Fibroblast of skin of left quadriceps (primary cell): ENCODE results near the gene DNAJA4.
"Not testable (repeated sequence)": the region's sequence is repeated elsewhere in the genome, so short reads cannot be mapped to it uniquely, and the experiment has no call there.

Experiments used
- DNase-seq, 2 experiments: peaks; one replicate each; pipeline ENCODE4 v3.0.0-alpha.2; 2013; ENCODE audit warnings: low read depth in 2 of 2

DNAJA4 gene

DNA sequence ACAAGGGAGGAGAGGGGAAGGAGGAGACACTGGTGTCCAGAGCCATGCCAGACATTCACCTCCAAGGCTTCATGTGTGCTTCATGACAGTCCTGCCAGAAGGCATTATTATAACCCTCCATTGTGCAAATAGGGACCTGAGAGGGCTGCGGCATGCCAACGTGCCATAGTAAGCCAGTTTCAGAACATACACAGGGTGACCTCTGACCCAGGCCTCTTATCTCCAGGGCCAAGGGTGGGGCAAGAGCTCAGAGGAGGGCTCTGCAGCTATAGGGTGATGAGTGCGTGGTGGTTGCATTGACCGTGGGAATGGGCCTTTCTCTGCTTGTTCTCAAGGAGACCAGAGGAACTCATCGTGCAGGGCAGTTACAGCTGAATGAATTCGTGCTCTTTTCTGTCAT lies 20.3 kb upstream of the DNAJA4 start:
- DNase-seq: no peak

DNA sequence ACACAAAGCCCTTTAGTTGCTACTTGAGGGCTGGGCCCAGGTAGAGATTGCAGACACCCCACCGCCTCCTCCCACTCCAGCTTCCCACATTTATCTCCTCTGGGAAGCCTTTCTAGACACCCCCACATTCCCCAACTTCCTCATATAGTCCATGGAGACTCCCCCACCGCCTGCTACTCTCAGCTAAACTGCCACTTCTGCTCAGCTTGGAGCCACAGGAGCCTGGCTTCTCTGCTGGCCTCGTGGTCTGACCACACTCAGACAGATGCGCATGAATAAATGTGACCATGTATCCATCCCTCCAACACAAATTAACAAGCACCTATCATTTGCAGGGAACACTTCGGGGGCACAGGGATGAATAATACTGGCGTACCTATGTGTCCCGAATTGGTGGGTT lies 19.5 kb upstream of the DNAJA4 start:
- DNase-seq: no peak

DNA sequence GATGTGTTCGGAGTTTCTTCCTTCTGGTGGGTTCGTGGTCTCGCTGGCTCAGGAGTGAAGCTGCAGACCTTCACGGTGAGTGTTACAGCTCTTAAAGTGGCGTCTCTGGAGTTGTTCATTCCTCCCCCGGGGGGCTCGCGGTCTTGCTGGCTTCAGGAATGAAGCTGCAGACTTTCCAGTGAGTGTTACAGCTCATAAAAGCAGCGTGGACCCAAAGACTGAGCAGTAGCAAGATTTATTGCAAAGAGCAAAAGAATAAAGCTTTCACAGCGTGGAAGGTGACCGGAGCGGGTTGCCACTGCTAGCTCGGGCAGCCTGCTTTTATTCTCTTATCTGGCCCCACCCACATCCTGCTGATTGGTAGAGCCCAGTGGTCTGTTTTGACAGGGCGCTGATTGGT lies 19.0 kb upstream of the DNAJA4 start:
- not testable (repeated sequence) for DNase-seq

- DNase-seq: not testable (repeated sequence)
These were observed 18.3 kb upstream of the DNAJA4 start for GRCh38 chr15:78245976-78246620.

GRCh38 chr15:78247911-78248310 lies 16.5 kb upstream of the DNAJA4 start:
- no peak for DNase-seq

DNA sequence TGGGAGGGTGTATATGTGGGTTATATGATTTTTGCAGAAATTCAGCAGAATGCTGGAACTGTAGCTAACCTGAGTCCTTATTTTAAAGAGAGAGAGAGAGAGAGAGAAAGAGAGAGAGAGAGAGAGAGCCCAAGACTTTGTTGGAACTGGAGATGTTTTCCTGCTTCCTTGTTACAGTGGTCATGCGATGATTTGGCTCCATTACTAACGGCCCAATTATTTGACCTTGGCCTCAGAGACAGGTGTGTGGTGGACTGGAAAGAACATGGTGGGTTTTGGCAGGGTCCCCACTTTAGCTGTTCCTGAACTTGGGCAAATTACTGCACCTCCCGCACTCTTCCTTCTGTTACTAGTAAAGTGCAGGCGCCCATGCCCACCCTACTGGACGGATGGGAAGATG lies 15.2 kb upstream of the DNAJA4 start:
- no peak for DNase-seq

- no peak for DNase-seq
These were observed 13.2 kb upstream of the DNAJA4 start for GRCh38 chr15:78251136-78251535.

DNA sequence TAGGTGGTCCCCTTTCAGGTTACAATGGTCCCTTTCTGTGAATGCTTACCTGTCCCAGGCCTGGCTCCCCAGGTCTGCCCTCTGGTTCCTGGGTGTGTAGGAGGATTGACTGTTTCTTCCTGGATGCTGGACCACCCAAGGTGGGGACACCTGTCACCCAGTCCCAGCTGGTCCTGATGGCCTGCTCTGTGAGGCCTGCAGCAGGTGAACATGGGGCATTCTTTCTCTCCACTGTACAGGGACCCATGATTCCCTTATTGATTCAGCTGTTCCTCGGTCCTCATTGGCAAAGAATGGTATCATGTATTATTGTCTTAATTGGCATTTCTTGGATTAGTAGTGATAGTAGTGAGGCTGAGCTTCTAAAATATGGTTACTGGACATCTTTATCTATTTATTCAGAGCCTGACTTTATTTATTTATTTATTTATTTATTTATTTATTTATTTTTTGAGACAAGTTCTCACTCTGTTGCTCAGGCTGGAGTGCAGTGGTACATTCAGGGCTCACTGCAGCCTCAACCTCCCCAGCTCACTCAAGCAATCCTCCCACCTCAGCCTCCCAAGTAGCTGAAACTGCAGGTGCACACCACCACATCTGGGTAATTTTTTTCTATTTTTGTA lies 8.8 kb upstream of the DNAJA4 start:
- DNase-seq: no peak

DNA sequence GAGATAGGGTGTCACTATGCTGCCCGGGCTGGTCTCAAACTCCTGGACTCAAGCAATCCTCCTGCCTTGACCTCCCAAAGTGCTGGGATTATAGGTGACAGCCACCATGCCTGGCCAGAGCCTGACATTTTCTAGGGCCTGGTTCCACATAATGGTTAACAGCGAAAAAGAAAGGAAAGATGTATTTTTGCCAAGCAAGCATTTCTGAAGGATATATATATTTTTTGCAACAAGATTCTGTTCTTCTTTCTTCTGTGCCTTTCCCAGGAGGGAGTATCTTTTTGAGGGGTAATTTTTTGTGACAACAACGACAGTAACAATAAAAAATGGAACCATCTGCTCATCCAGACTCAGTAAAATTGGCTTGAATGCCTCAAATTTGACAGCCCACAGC lies 8.3 kb upstream of the DNAJA4 start:
- DNase-seq: no peak

GRCh38 chr15:78257681-78258080 lies 6.7 kb upstream of the DNAJA4 start:
- DNase-seq: no peak

- DNase-seq: no peak
These were observed 5.1 kb upstream of the DNAJA4 start for GRCh38 chr15:78259232-78259631.

- DNase-seq: no peak
These were observed 3.9 kb upstream of the DNAJA4 start for GRCh38 chr15:78260489-78260888.

DNA sequence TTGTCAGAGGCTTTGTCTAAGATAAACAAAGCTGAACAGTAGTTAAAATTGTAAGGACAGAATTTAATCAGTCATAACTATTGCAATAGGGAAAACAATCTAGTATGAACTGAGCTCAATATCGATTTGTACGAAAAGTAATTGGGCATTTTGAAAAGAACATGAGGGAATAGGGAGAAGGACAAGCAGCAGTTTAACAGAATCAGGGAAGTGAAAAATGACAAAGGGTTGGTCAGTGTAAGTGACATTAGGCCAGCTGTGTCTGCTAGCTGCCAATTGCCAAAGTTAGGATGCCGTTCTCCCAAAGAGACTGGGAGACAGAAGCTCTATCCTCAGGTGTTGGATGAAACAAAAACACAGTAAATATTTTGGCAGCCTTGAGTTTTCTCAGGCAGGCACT lies 3.3 kb upstream of the DNAJA4 start:
- no peak for DNase-seq

- no peak for DNase-seq
These were observed 996 bp upstream of the DNAJA4 start for GRCh38 chr15:78263351-78263781.

DNA sequence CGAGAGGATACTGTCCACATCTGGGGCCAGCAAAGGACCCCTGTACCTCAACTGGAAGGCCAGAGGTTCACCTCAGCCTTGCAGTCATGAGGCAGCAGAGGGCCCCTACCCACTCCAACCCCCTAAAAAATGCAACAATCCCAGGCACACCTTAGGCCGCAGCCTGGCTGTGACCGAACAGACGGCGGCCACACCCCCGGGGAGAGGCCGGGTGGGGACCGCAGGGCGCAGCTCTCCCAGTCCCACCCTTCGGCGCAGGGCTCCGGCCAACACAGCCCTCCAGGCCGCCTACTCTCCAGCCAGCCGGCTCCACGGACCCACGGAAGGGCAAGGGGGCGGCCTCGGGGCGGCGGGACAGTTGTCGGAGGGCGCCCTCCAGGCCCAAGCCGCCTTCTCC lies 457 bp upstream of the DNAJA4 start:
- no peak for DNase-seq

- DNase-seq: no peak
These were observed 737 bp downstream of the DNAJA4 start for GRCh38 chr15:78265137-78265460.

DNA sequence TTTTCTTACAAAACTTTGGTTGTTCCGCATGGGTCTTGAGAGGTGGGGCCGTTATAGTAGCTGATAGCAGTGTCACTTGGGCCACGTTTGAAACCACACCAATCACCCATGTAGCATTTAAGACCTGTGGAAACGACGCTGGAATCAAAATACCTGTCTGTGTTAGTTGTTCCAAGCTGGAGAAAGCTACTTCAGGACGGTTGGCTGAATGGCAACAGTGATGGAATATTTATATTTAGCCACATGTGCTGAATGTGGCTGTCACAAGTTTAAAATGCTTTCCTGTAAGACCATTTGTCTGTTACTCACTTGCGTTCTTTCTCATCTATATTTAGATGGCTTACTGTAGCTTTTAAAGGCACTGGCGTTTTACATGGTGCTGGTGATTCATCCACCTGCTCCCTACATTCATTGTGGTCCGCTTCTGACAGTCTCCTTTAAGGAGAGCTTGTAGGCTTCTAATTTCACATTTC lies 1.4 kb downstream of the DNAJA4 start:
- DNase-seq: no peak

GRCh38 chr15:78266229-78266628 lies 1.9 kb downstream of the DNAJA4 start:
- no peak for DNase-seq

GRCh38 chr15:78266806-78267205 lies 2.4 kb downstream of the DNAJA4 start:
- DNase-seq: no peak

- no peak for DNase-seq
These were observed 8.0 kb downstream of the DNAJA4 start for GRCh38 chr15:78272316-78272715.

- DNase-seq: no peak
These were observed 8.4 kb downstream of the DNAJA4 start for GRCh38 chr15:78272776-78273175.

GRCh38 chr15:78274994-78275393 lies 10.6 kb downstream of the DNAJA4 start:
- DNase-seq: no peak

DNA sequence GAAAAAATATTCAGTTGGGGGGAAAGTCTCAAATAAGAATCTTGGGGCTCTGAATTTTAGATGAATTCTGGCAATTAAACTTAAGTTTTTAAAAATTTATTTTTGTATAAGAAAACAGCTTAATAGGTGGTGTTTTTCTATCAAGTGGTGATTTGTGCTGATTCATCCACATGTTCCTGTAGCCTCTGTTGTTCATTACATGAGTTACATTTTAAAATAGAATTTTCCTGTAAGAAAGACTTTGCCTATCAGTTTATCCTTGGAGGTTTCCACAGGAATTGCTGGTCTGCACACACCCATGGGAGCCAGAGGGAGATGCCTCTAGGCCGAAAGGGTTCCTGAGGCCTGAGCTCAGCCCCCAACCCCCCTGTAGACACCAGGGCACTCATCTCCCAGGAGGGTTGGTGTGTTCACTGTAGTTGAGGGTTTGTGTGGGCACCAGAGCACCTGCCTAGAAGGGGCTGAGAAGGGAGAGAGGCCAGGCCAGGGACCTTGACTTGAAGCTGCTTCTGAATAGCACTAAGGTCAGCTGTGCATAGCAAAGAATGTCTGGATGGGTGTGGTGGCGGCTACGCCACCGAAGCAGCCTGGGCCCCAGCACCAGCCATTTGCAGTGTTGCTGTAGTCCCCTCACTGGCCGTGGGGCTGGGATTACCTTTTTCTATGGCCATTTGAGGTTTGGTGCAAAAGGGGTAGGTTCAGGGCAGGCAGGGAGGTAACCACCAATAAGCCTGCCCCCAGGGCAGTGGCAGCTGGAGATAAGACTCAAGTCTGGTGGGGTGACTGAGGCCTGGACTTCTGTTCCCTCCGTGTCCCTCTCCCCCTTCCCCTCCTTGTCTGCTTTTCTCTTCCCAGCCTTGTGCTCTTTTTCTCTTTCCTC lies 11.9 kb downstream of the DNAJA4 start:
- DNase-seq: no peak
